Epidermal melanocyte (primary cell): ENCODE data around the gene STK4.
"Not testable (repeated sequence)": the region's sequence is repeated elsewhere in the genome, so short reads cannot be mapped to it uniquely, and the experiment has no call there.

Experiments
- DNase-seq: peaks from one replicate; pipeline ENCODE4 v3.0.0; 2011; ENCODE audit warnings: low spot score; ENCODE audit not compliant: insufficient read length

Gene STK4

GRCh38 chr20:44981736-44982406 lies 15.6 kb downstream of the STK4 start:
- DNase-seq, result no peak

GRCh38 chr20:44983093-44983674 lies 16.9 kb downstream of the STK4 start:
- no peak for DNase-seq

GRCh38 chr20:44988631-44989171 lies 22.4 kb downstream of the STK4 start:
- no peak for DNase-seq

GRCh38 chr20:44990425-44990824 lies 24.1 kb downstream of the STK4 start:
- DNase-seq, result no peak

GRCh38 chr20:44990957-44991356 lies 24.6 kb downstream of the STK4 start:
- no peak for DNase-seq

GRCh38 chr20:44993343-44993742 lies 27.0 kb downstream of the STK4 start:
- no peak for DNase-seq

- DNase-seq, result no peak
Observed at GRCh38 chr20:44997171-44997570, 30.9 kb downstream of the STK4 start.

GRCh38 chr20:44997668-44998067 lies 31.4 kb downstream of the STK4 start:
- no peak for DNase-seq

GRCh38 chr20:45008521-45009049 lies 42.3 kb downstream of the STK4 start:
- no peak for DNase-seq

GRCh38 chr20:45010399-45010828 lies 44.1 kb downstream of the STK4 start:
- DNase-seq, result no peak

GRCh38 chr20:45011108-45011526 lies 44.8 kb downstream of the STK4 start:
- peak; percentile 64 for DNase-seq

- DNase-seq, result no peak
Observed at GRCh38 chr20:45012682-45013302, 46.5 kb downstream of the STK4 start.

GRCh38 chr20:45014131-45014530 lies 47.8 kb downstream of the STK4 start:
- DNase-seq, result not testable (repeated sequence)

GRCh38 chr20:45014671-45015415 lies 48.5 kb downstream of the STK4 start:
- DNase-seq, result no peak

- DNase-seq, result no peak
Observed at GRCh38 chr20:45016089-45016671, 49.9 kb downstream of the STK4 start.

- DNase-seq, result no peak
Observed at GRCh38 chr20:45017281-45017680, 51.0 kb downstream of the STK4 start.

GRCh38 chr20:45017857-45018256 lies 51.5 kb downstream of the STK4 start:
- DNase-seq, result no peak

- DNase-seq, result peak; percentile 25
Observed at GRCh38 chr20:45019027-45019761, 52.9 kb downstream of the STK4 start.

- no peak for DNase-seq
Observed at GRCh38 chr20:45019762-45020123, 53.4 kb downstream of the STK4 start.

GRCh38 chr20:45020236-45020886 lies 54.0 kb downstream of the STK4 start:
- no peak for DNase-seq
